HCT116 (cell line): ENCODE results near the gene PSORS1C2. TPM values are rescaled to one million over a fixed set of nuclear protein-coding genes. Genes with fewer than 3 reads are reported as not detected.

Experiments
- ATAC-seq: fragments of 200-7000 bp; cut with Tn5 transposase; 2 replicates; pipeline ENCODE4 v1.9.1; 2020; ENCODE audit warnings: mild to moderate bottlenecking, moderate library complexity
- BruUV-seq: library from RNA; stranded (reverse); fragments of 400-500 nt; replicated peaks from 2 replicates; lab custom pipeline; 2021; lab: Mats Ljungman, UMichigan
- CTCF ChIA-PET: fragments of 300-600 bp; sonication (Branson Sonifier 250); formaldehyde crosslinking; loops from one replicate; lab custom pipeline; 2021; ENCODE audit warnings: antibody characterized with exemption; lab: Charles Lee
- POLR2A ChIA-PET: fragments of 300-600, 350-600 bp; sonication (Branson Sonifier 250); formaldehyde crosslinking; loops from one replicate; lab custom pipeline; 2021; ENCODE audit warnings: antibody characterized with exemption; lab: Charles Lee
- RAD21 ChIA-PET, 2 experiments: fragments of 300-600 bp; sonication (Branson Sonifier 250); formaldehyde crosslinking; loops; one replicate each; lab custom pipeline; 2023; ENCODE audit warnings: low total read pairs in 2 of 2; ENCODE audit not compliant: uncharacterized antibody in 2 of 2, unreplicated experiment in 2 of 2, low non-redundant PET in 1 of 2; lab: Charles Lee
- DNase-seq: peaks from one replicate; pipeline ENCODE4 v3.0.0-alpha.2; 2010; ENCODE audit warnings: low read depth, low spot score
- H2AFZ ChIP-seq: fragments of 200-600 bp; shearing (Covaris generic), sonication (generic); 2 replicates; pipeline ENCODE4 v1.6.1; 2017; ENCODE audit warnings: low read depth, mixed run types, mixed read lengths, antibody characterized with exemption, low read length; ENCODE audit not compliant: poor library complexity, severe bottlenecking
- H3K27ac ChIP-seq: 2 replicates; pipeline ENCODE4 v1.5.1; 2012; ENCODE audit warnings: low read depth, low read length
- H3K27me3 ChIP-seq: fragments of 200-600 bp; sonication (generic); 2 replicates; pipeline ENCODE4 v1.6.1; 2016; ENCODE audit warnings: mixed run types, low read length, mixed read lengths; ENCODE audit not compliant: insufficient read depth
- H3K36me3 ChIP-seq, 2 experiments: fragments of 200-500 bp in 1 of 2; fragments of 200-600 bp in 1 of 2; sonication (Bioruptor generic) in 1 of 2; sonication (generic) in 1 of 2; 2 replicates each; pipeline versions ENCODE4 v1.5.1 to v1.6.1; 2014 to 2016; ENCODE audit warnings: low read length in 2 of 2, inconsistent platforms in 1 of 2, mixed read lengths in 1 of 2, mixed run types in 1 of 2; ENCODE audit not compliant: insufficient read depth in 2 of 2, control insufficient read depth in 1 of 2
- H3K4me1 ChIP-seq, 2 experiments: fragments of 200-600 bp in 1 of 2; sonication (generic) in 1 of 2; 2 replicates each; pipeline versions ENCODE4 v1.5.1 to v1.6.1; 2012 to 2017; ENCODE audit warnings: low read length in 2 of 2, inconsistent platforms in 1 of 2, mild to moderate bottlenecking in 1 of 2, mixed read lengths in 1 of 2, mixed run types in 1 of 2, moderate library complexity in 1 of 2; ENCODE audit not compliant: insufficient read depth in 2 of 2, control insufficient read depth in 1 of 2
- H3K4me2 ChIP-seq: fragments of 200-600 bp; sonication (generic); 2 replicates; pipeline ENCODE4 v1.6.1; 2017; ENCODE audit warnings: mixed run types, low read length, mixed read lengths
- H3K4me3 ChIP-seq, 2 experiments: fragments of 200-600 bp in 1 of 2; sonication (generic) in 1 of 2; replicated peaks in 1 of 2; 2 replicates each; pipeline ENCODE4 v1.5.1; 2011 to 2016; ENCODE audit warnings: low read length in 2 of 2, control low read depth in 1 of 2, low read depth in 1 of 2, mild to moderate bottlenecking in 1 of 2, mixed read lengths in 1 of 2, mixed run types in 1 of 2
- H3K79me2 ChIP-seq: fragments of 200-600 bp; sonication (generic); 2 replicates; pipeline ENCODE4 v1.6.1; 2017; ENCODE audit warnings: mild to moderate bottlenecking, mixed run types, low read length, moderate library complexity, mixed read lengths; ENCODE audit not compliant: insufficient read depth
- H3K9ac ChIP-seq: fragments of 200-600 bp; sonication (generic); 2 replicates; pipeline ENCODE4 v1.6.1; 2016; ENCODE audit warnings: low read length, mixed read lengths
- H3K9me2 ChIP-seq: fragments of 200-600 bp; sonication (generic), shearing (Covaris generic); 2 replicates; pipeline ENCODE4 v1.6.1; 2017; ENCODE audit warnings: mixed run types, mild to moderate bottlenecking, moderate library complexity; ENCODE audit not compliant: insufficient read depth
- H3K9me3 ChIP-seq, 2 experiments: fragments of 200-500 bp in 1 of 2; fragments of 200-600 bp in 1 of 2; sonication (Bioruptor generic) in 1 of 2; sonication (generic) in 1 of 2; 2 replicates each; pipeline ENCODE4 v1.6.1; 2014 to 2017; ENCODE audit warnings: low read length in 2 of 2, mixed read lengths in 2 of 2, inconsistent platforms in 1 of 2, low read depth in 1 of 2, mild to moderate bottlenecking in 1 of 2, mixed run types in 1 of 2, moderate library complexity in 1 of 2; ENCODE audit not compliant: control insufficient read depth in 1 of 2, insufficient read depth in 1 of 2
- H4K20me1 ChIP-seq: fragments of 200-600 bp; sonication (generic), shearing (Covaris generic); 2 replicates; pipeline ENCODE4 v1.6.1; 2017; ENCODE audit warnings: mixed run types, mild to moderate bottlenecking, moderate library complexity; ENCODE audit not compliant: insufficient read depth
- CEBPB ChIP-seq: IDR thresholded peaks from 2 replicates; pipeline ENCODE4 v1.6.1; 2012; ENCODE audit warnings: low read depth
- EZH2 ChIP-seq: fragments of 200-600 bp; sonication (generic); IDR thresholded peaks from 2 replicates; pipeline ENCODE4 v1.6.1; 2017; ENCODE audit warnings: antibody characterized with exemption, mixed run types
- EZH2phosphoT487 ChIP-seq: fragments of 200-600 bp; IDR thresholded peaks from 2 replicates; pipeline ENCODE4 v1.6.1; 2018; ENCODE audit warnings: antibody characterized with exemption, borderline replicate concordance
- FOSL1 ChIP-seq: IDR thresholded peaks from 2 replicates; pipeline ENCODE4 v1.6.1; 2012; ENCODE audit warnings: low read depth
- JUND ChIP-seq: IDR thresholded peaks from 2 replicates; pipeline ENCODE4 v1.6.1; 2012
- MAX ChIP-seq: IDR thresholded peaks from 2 replicates; pipeline ENCODE4 v1.6.1; 2012
- SIN3A ChIP-seq: IDR thresholded peaks from 2 replicates; pipeline ENCODE4 v1.6.1; 2012; ENCODE audit warnings: low read depth
- SP1 ChIP-seq: IDR thresholded peaks from 2 replicates; pipeline ENCODE4 v1.6.1; 2012; ENCODE audit warnings: low read depth
- SRF ChIP-seq: IDR thresholded peaks from 2 replicates; pipeline ENCODE4 v1.6.1; 2012; ENCODE audit warnings: low read depth
- TCF7L2 ChIP-seq: IDR thresholded peaks from 2 replicates; pipeline ENCODE4 v1.7.0; 2011; ENCODE audit warnings: borderline replicate concordance, inconsistent platforms; ENCODE audit not compliant: insufficient read depth, insufficient read length; ENCODE audit errors: extremely low read depth
- YY1 ChIP-seq: IDR thresholded peaks from 2 replicates; pipeline ENCODE4 v1.6.1; 2011; ENCODE audit warnings: low read length, low read depth, moderate library complexity, mild to moderate bottlenecking; ENCODE audit not compliant: insufficient replicate concordance; ENCODE audit errors: extremely low read depth
- ZBTB33 ChIP-seq: IDR thresholded peaks from 2 replicates; pipeline ENCODE4 v1.6.1; 2011; ENCODE audit warnings: mild to moderate bottlenecking, low read length, moderate library complexity; ENCODE audit not compliant: insufficient replicate concordance; ENCODE audit errors: extremely low read depth
- ZFX ChIP-seq: fragments of 450-650 bp; IDR thresholded peaks from 2 replicates; pipeline ENCODE4 v1.6.1; 2017
- ZNF274 ChIP-seq: fragments of 200-500 bp; sonication (Bioruptor generic); IDR thresholded peaks from 2 replicates; pipeline ENCODE4 v1.6.1; 2014; ENCODE audit warnings: mild to moderate bottlenecking, low read depth, low read length, inconsistent platforms
- intact Hi-C: fragments of 100-400 bp; cut with micrococcal nuclease; formaldehyde crosslinking; loops from 2 replicates; pipeline ENCODE4 v1.10.0; 2022
- total RNA-seq: library from RNA; stranded (reverse); gene quantifications from one replicate; pipeline ENCODE4 v1.2.1, GENCODE V29; 2021; ENCODE audit not compliant: unreplicated experiment

The PSORS1C2 gene
- total RNA-seq, 1 experiment from 2014 or later: not detected

- Histone ChIP-seq H3K4me2 (no peak overlapping the region), H3K9me2 (no peaks in the 10 kb centered on the region)
- BruUV-seq: no TSS peak
- CTCF ChIA-PET: no interaction called here
- POLR2A ChIA-PET: no interaction called here
- RAD21 ChIA-PET: no interaction called here
- TF ChIP-seq EZH2phosphoT487 (no peak), EZH2 (no peak), TCF7L2 (no peak), SIN3A (no peak), FOSL1 (no peak), MAX (no peak), ZNF274 (no peak), ZFX (no peak), SP1 (no peak), ZBTB33 (no peak), CEBPB (no peak), YY1 (no peak), SRF (no peak), JUND (no peak)
- TF ChIP-seq, all 23 proteins: peak for 0
- no peak for DNase-seq
- no peak overlapping the region for H2AFZ ChIP-seq
- H3K9ac ChIP-seq: no peak overlapping the region
- no peaks in the 10 kb centered on the region for H3K9me3 ChIP-seq
- no peak for ATAC-seq
- H3K4me1 ChIP-seq: peaks cover 10 to 19% of the 10 kb centered on the region in 2 experiments; a peak in 3 of 4 replicates
- no peaks in the 10 kb centered on the region for H4K20me1 ChIP-seq
- intact Hi-C loops: no loop called here
- no peaks in the 10 kb centered on the region for H3K36me3 ChIP-seq
- no peak overlapping the region for H3K4me3 ChIP-seq
- H3K79me2 ChIP-seq: no peaks in the 10 kb centered on the region
- H3K27ac ChIP-seq: no peak overlapping the region
- no peaks in the 10 kb centered on the region for H3K27me3 ChIP-seq
Measured at GRCh38 chr6:31107052-31107451, 31.8 kb downstream of the PSORS1C2 start.
